GM21576 (cell line): ENCODE data around the gene CYSTM1.

Experiments used
- ATAC-seq: cut with Tn5 transposase; IDR thresholded peaks from one replicate; pipeline ENCODE4 v1.9.1; 2021; ENCODE audit warnings: mild to moderate bottlenecking, moderate library complexity; ENCODE audit not compliant: unreplicated experiment

The CYSTM1 gene

GRCh38 chr5:140205216-140205615 is 30.2 kb downstream of the CYSTM1 start:
- ATAC-seq: no peak

- no peak for ATAC-seq
Observed at GRCh38 chr5:140205952-140206351, 31.0 kb downstream of the CYSTM1 start.

DNA sequence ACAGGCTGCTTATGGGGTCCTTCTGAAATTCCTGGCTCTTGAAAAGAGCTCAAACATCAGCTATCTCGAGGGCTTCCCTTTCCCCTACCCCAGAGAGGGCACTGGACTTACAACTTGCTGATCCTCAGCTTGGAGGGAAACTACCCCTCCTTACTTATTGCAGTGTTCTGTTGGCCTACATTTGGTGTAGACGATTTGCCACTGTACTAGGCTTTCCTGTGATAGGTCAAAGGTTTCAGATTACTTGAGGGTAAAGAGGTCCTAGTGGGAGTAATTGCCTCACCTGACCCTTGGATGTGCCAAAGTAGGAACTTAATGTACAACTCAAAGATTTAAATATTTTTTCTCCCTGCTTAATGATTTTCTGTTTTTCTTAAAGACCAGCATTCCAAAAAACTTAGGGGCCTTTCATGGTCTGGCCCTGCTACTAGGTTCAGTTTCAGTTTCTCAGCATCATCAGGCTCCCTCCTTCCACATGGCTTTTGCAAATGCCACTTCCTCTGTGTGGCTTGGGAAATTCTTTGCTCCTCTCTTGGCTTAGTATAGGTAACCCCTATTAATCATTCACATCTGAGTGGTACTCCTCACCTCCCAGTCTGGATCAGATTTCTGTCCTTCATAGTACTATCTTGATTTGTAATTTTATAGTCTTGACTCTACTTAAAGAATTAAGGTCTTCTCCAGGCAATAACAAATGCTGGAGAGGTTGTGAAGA is 32.4 kb downstream of the CYSTM1 start:
- ATAC-seq: peak; percentile 52

DNA sequence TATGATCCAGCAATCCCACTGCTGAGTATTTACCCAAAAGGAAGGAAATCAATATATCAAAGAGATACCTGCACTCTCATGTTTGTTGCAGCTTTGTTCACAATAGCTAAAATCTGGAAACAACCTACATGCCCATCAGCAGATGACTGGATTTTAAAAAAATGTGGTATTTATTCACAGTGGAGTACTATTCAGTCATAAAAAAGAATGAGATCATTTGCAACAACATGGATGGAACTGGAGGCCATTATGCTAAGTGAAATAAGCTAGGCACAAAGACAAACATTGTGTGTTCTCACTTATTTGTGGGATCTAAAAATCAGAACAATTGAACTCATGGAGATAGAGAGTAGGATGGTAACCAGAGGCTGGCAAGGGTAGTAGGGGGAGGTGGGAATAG is 33.1 kb downstream of the CYSTM1 start:
- no peak for ATAC-seq

DNA sequence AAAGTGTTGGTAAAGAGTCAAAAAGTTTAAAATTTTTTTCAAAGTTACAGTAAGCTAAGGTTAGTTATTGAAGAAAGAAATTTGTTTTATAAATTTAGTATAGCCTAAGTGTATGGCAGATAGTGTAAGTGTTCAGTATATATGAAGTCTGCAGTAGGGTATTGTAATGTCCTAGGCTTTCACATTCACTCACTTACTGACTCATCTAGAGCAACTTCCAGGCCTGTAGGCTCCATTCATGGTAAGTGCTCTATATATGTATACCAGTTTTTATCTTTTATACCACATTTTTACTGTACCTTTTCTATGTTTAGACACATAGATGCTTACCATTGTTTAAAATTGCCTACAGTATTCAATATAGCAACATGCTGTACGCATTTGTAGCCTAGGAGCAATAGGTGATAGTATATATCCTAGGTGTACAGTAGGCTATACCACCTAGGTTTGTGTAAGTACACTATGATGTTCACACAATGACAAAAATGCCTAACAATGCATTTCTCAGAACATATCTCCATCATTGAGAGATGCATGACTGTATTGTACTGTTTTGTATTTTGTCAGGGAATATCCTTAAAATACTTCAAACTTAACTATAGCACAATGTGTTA is 38.5 kb downstream of the CYSTM1 start:
- no peak for ATAC-seq

DNA sequence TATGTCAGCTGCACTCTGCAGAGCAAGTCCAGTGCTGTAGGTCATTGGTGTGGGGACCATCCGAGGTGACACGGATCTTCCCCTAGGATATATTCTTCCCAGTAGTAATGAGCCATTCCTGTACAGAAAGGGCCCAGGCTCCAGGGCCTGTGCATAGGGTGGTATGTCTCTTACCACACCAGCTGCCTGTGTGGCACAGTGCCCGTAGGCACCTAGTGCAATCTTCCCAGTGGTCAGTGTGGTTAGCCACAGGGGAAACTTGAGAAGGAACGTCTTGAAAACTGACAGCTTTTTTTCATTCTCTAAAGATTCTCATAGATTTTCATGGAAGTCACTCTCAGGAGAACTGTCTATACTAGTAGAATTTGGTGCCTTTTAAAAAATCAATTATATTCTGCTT is 39.8 kb downstream of the CYSTM1 start:
- no peak for ATAC-seq

DNA sequence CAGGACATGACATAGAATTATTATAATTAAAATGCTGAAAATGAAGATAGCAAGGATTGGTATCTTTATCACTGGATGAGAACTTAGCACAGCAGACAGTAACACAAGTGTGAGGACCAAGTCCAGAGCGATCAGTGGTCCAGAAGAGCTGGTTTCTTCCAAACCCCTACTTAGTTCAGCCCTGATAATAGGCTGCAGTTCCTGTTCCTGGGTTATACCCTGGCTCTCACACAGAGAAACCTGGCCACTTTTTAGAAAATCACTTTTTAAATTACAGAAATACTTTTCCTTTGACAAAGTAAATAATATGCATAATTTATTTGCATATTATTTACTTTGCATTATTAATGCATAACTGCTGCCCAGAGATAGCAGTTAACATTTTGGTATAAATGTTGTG is 40.3 kb downstream of the CYSTM1 start:
- ATAC-seq: no peak

DNA sequence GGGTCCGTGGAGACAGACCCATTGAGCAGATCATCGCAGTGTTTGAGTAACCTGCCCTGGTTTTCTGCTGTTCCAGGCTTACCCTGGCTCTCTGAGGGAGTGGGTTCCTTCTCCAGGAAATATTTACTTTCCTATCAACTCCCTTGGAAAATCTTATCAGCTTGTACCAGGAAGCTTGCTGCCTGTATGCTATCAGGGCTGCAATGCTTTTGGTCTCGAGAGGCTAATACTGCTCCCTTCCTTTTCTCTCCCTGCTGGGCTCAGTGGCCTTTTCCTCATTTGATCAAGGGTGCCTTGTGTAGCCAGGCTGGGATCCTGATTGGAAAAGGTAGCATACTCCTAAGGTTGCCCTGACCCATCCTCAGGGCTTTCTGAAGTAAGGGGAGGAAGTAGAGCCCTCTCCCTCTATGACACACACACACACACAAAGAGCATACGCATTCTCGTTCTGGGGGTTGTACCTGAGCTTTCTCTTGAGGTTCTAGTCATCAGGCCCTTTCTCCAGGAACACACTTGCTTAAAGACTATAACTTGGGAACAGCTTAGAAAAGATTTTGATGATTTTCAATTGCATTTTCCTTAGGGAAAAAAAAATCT is 41.6 kb downstream of the CYSTM1 start:
- no peak for ATAC-seq

GRCh38 chr5:140217299-140218026 is 42.5 kb downstream of the CYSTM1 start:
- ATAC-seq: no peak

GRCh38 chr5:140219068-140219991 is 44.3 kb downstream of the CYSTM1 start:
- ATAC-seq: no peak

- peak; percentile 53 for ATAC-seq
Observed at GRCh38 chr5:140220032-140220697, 45.2 kb downstream of the CYSTM1 start.

DNA sequence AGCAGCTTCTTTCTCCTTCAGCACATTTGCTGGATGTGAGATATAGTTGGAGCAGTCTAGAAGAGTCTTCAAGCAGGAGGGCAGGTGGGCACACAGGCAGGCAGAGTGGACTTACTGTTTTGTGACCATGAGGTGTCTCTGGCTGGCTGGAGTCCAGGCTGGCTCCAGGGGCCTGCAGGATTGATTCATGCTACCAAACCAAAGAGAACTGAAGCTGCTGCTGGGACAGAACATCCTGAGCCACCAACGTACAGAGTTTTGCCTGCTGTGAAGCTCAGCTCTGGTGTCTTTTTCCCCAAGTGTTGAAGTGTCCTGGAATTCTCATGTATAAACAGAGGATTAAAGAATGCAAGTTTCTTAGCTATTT is 45.7 kb downstream of the CYSTM1 start:
- no peak for ATAC-seq

- ATAC-seq: no peak
Observed at GRCh38 chr5:140221697-140222223, 46.8 kb downstream of the CYSTM1 start.

DNA sequence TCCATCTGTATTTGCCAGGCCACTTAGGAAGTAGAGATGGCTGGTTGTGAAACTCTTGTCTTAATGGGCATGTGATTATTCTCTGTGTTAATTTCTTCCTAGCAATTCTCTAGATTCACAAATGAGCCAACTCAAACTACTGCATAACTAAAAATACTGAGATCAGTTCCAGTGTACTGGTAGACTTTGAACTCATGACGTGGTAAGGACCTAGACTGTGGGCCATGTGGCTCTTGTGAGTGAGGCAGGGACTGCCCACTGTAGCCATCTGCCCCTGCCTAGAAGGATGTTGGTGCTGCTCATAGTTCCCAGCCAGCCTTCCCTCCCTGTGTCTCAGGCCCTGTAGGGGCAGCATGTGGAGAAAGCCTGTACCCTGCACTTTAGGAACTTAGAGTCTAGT is 47.4 kb downstream of the CYSTM1 start:
- no peak for ATAC-seq

GRCh38 chr5:140223567-140223966 is 48.6 kb downstream of the CYSTM1 start:
- ATAC-seq: no peak

DNA sequence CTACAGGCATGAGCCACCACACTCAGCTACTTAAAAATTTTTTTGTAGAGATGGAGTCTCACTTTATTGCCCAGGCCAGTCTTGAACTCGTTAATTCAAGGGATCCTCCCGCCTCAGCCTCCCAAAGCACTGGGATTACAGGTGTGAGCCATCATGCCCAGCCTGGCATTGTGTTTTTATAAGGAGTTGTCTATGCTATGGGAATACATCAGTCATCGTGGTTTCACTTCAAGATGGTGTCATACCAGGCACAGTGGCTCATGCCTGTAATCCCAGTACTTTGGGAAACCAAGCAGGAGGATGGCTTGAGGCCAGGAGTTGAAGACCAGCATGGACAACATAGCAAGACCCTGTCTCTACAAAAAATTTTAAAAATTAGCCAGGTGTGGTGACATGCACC is 49.7 kb downstream of the CYSTM1 start:
- no peak for ATAC-seq

GRCh38 chr5:140225396-140225795 is 50.4 kb downstream of the CYSTM1 start:
- ATAC-seq: no peak

GRCh38 chr5:140227046-140227445 is 52.1 kb downstream of the CYSTM1 start:
- ATAC-seq: no peak

DNA sequence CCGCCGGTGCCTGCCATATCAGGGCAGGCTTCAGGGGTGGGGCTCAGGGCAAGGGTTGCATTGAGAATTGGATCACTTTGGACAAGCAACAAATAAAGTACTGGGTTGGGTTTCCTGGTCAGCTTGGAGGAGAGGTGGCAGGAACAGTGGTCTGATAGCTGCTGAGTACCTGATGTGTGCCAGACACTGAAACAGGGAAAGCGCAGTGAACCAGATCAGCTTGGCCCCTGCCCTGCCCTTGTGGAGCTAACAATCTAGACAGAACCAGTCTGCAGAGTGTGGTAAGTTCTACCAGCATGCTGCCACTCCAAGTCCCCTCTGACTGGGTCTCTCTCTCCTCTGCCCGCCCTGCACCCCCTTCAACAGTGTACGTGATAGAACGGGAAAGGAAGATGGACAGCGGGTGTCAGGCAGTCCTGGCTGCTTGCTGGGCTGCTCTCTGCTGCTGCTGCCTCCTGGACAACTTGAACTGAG is 53.4 kb downstream of the CYSTM1 start:
- ATAC-seq: no peak

GRCh38 chr5:140230373-140230772 is 55.4 kb downstream of the CYSTM1 start:
- ATAC-seq: no peak
